NT2/D1 (cell line): ENCODE data around the gene NKG7.

Experiments used
- SUZ12 ChIP-seq: IDR thresholded peaks from 2 replicates; pipeline ENCODE4 v1.6.1; 2011; ENCODE audit not compliant: insufficient read length, insufficient read depth; ENCODE audit errors: extremely low read depth
- YY1 ChIP-seq: IDR thresholded peaks from 2 replicates; pipeline ENCODE4 v1.6.1; 2011; ENCODE audit not compliant: insufficient read length, insufficient read depth
- ZNF274 ChIP-seq: IDR thresholded peaks from 2 replicates; pipeline ENCODE4 v1.6.1; 2011; ENCODE audit warnings: mild to moderate bottlenecking, low read depth, low read length

- TF ChIP-seq SUZ12 = no peak
- TF ChIP-seq ZNF274 = no peak
- TF ChIP-seq YY1 = no peak
These were observed 16.7 kb upstream of the NKG7 start for GRCh38 chr19:51389143-51389542.
